Fibroblast of skin of left biceps (primary cell): ENCODE measurements around the gene GSTT2.
"Not testable (repeated sequence)": the region's sequence is repeated elsewhere in the genome, so short reads cannot be mapped to it uniquely, and the experiment has no call there.

Experiments
- DNase-seq, 2 experiments: peaks; one replicate each; pipeline ENCODE4 v3.0.0-alpha.2; 2013; ENCODE audit warnings: low read depth in 2 of 2

The GSTT2 gene

DNA sequence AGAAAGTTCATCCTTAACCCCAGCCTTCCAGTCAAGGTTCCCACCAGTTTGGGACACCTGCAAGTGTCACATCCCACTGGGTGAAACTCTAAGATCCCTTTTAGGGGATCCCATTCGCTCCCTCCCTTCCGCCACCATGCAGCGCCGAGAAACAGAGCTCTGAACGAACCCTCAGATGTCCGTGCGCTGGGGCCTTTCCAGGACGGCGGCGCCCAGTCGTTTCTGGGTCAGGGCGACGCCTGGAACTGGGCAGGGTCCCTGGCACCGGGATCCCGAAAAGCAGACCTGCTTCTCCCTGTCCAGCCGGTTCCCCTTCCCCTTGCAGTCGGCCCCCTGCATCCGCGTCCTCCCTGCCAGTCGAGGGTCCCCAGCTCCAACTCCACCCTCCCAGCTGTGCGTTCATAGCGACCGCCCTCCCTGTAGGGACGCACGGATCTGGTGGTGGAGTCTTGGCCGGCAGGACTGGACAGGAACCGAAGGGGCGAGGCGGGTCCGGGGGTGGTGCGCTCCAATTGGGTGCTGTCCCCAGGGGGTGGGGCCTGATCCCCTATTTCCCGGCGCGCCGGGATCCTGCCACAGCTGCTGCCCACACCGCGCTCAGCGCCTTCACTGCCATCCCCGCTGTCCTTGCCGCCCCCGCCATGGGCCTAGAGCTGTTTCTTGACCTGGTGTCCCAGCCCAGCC lies at the start of gene GSTT2:
GSTT2 (plus strand) TSS at position 578 of the 684 bp plus-strand sequence.
- not testable (repeated sequence) for DNase-seq

DNA sequence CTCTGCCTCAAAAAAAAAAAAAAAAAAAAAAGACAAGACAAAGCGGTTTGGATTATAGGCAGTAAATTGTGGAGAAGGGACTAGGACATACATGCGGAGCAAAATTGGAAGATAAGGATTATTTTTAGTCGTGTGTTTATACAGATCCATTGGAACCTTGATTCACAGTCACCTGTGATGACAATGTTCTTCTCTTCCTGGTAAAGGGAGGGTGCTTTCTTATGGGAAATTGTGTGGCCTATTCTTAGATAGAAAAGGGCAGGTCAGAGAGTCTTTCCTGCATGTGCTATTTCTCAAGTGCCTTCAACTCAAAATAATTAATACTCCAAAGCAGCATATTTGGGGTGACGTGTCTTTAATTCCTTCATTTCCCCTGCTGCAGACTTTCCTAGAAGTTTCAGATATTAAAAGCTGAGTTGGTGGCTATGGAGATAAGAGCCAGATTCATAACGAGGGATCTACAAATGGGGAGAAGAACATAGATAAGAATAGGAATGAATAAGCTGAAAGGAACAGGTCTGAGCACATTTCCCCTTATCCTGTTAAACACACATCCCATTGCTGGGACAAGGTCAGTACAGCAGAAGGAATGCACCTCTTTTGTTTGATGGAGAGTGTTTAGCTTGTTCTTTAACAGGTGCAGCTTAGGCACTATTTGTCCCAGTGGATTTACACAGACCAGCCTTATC lies 41.5 kb upstream of the GSTT2 start:
- DNase-seq, result no peak

DNA sequence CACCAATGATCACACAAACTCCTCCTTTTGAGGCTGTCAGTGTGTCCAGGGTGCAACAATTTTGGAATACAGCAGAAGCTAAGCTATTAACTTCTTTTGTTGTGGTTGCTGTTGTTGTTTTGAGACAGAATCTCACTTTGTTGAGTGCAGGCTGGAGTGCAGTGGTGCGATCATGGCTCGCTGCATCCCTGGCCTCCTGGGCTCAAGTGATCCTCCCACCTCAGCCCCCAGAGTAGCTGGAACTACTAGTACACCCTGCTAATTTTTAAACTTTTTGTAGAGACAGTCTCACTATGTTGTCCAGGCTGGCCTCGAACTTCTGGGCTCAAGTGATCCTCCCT lies 40.9 kb upstream of the GSTT2 start:
- DNase-seq, result no peak

DNA sequence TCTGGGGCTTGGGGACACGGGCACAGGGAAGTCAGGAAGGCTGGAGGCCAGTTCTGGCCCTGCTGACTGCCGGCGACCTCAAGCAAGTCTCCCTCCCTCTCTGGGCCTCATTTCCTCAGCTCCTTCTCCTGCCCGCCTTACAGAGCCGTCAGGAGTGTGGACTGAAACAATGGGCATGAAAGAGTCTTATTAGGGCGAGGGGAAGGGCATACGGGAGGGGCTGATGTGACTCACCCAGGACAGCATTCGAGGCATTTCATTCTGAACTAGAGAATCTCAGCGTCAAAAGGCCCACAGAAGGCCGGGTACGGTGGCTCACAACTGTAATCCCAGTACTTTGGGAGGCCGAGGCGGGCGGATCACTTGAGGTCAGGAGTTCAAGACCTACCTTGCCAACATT lies 39.8 kb upstream of the GSTT2 start:
- DNase-seq, result not testable (repeated sequence)

DNA sequence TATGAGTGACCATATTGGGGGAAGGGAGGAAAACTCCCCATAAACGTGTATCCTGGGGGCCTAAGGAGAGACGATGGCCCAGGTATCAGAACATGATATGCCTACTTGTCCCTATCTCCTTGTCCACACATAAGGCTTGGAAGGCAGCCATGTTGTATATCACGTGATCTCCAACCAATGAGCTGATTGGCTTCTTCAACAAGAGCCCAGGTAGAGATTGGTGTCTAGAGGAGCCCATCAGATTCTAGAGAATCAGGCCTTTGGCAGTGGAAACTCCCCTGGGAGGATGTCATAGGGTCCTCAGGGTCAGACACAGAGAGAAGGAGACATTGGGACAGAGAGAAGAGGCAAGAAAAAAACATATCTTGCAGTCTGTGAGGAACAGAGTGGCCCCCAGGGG lies 32.5 kb upstream of the GSTT2 start:
- not testable (repeated sequence) for DNase-seq

DNA sequence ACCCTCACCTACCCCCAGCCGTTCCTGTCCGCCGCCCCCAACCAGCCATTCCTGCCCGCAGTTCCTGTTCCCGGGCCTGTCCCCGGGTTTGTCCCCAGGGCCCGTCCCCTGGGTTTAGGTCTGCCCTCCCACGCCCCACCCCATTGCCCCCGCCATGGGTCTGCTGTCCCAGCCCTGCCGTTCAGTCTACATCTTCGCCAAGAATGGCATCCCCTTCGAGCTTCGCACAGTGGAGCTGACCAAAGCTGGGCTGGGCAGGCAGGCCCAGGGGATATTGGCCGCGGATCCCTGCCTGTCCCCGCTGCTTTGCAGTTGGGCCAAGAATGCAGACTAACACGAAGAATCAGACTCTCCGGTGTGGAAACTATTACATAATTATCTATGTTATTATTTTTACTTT lies 30.2 kb upstream of the GSTT2 start:
- DNase-seq, result not testable (repeated sequence)

DNA sequence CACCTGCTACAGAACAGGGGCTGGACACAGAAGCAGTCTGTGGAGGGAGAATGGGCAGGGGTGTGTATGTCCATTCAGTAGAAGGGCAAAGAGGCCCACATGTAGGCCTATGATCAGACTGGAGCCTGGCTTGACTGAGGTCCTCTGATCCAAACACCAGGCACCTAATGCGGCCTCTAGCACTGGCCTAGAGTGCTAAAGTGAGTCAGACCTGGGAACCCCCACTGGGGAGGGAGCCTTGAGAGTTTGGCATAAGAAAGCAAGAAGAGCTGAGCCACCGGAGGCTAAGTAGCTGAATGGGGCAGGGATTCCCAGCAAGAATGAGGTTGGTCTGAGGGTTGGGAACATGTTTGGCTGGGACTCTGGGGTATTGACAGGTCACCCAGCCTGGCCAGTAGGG lies 28.6 kb upstream of the GSTT2 start:
- DNase-seq, result not testable (repeated sequence)

DNA sequence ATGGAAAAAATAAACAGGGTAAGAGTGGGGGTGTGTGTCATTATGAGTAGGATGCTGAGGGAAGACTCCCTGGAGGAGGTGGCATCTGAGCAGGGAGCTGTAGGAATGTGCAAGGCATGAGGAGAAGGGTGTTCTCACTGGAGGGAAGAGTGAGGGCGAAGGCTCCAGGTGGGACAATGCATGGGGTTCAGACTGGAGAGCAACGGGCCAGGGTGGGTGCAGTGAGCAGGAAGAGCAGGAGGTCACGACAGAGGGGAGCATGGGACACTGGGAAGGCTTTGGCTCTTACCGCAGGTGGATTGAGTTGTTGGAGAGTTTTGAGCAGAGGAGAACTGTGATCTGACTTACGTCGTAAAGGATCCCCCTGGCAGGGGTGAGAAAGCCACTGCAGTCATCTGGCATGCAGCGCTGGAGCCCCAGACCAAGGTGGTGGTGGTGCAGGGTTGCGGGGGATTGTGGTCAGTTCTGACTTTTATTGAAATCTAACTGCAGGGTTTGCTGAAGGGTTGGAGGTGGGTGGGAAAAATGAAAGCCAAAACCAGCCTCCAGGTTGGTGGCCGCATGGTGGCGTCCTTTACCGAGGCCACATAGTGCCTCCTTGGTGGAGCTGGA lies 27.0 kb upstream of the GSTT2 start:
- not testable (repeated sequence) for DNase-seq

DNA sequence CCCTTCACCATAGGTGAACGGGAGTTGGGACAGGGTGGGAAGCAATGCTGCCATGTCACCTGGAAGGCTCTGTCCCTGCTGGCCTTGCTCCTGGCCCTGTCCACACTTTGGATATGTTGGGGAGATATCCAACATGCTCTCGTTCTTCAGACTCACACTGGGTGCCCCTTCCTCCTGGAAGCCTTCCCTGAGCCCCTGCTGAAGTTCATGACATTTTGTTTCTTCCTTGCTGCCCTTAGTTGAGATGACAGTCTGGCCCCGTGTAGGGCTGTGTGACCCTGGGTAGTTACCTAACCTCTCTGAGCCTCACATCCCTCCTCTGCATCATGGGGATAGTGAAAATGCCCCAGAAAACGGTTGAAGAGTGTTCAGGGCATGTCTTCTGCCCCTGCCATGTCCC lies 26.4 kb upstream of the GSTT2 start:
- not testable (repeated sequence) for DNase-seq

DNA sequence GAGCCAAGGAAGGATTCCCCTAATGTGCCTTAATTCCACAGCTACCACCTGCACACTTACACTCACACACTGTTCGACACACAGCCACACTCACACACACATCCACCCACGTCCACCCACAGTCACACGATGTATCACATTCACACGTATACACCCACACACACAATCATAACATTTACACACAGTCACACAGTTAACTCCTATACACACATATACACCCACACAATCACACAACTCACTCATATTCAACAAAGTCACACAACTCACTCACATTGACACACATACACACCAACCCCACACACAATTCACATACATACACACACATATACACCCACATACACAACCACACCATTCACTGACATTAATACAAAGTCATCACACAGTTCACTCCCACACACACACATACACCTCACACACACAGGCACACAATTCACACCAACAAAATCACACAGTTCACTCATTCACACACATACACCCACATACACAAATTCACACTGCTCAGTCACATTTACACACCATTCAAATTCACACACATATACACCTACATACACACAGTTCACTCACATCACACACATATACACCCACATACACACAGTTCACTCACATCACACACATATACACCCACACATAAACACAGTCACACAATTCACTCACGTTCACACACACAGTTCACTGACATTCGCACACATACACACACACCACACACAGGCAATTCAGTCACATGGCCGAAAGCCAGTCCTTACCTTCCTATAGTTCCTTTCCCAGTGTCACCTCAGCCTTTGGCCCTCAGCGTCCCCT lies 25.5 kb upstream of the GSTT2 start:
- not testable (repeated sequence) for DNase-seq

DNA sequence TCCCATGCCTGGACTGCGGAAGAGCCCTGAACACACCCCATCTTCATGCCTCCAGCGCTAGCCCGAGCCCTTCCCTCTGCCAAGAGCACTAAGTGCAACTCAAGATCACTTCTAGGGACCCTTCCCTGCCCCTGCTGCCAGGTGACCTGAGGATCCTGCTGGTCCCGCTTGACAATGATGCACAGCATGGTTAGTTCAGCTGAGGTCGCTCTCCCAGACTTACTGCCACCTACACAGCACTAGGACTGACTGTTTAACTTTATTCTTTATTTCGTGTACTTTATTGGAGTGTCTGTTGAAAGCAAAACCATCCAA lies 25.0 kb upstream of the GSTT2 start:
- not testable (repeated sequence) for DNase-seq

DNA sequence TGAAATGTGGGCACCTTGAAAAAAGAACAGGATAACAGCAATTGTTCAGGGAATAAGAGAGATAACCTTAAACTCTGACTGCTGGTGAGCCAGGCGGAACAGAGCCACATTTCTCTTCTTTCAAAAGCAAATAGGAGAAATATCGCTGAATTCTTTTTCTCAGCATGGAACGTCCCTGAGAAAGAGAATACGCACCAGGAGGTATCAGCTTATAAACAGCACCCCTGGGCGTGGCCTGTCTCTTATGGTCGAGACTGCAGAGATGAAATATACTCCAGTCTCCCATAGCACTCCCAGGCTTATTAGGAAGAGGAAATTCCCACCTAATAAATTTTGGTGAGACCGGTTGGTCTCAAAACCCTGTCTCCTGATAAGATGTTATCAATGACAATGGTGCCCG lies 24.0 kb upstream of the GSTT2 start:
- not testable (repeated sequence) for DNase-seq

DNA sequence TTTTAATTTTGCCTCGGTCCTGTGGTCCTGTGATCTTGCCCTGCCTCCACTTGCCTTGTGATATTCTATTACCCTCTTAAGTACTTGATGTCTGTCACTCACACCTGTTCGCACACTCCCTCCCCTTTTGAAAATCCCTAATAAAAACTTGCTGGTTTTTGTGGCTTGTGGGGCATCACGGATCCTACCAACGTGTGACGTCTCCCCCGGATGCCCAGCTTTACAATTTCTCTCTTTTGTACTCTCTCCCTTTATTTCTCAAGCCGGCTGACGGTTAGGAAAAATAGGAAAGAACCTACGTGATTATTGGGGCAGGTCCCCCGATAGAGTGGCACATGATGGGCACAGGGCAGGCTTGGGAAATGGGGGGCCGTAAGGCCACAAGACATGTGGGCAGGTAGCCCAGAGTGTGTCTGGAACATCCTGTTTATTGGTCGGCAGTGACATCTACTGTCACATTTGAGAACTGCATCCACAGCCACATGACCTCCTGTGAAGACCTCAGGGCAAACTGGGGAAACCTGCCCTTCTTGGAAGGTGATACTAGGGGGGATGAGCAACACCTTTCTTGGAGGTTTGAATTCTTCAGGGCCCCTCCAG lies 23.5 kb upstream of the GSTT2 start:
- peak; percentile 7 to 12 for DNase-seq

DNA sequence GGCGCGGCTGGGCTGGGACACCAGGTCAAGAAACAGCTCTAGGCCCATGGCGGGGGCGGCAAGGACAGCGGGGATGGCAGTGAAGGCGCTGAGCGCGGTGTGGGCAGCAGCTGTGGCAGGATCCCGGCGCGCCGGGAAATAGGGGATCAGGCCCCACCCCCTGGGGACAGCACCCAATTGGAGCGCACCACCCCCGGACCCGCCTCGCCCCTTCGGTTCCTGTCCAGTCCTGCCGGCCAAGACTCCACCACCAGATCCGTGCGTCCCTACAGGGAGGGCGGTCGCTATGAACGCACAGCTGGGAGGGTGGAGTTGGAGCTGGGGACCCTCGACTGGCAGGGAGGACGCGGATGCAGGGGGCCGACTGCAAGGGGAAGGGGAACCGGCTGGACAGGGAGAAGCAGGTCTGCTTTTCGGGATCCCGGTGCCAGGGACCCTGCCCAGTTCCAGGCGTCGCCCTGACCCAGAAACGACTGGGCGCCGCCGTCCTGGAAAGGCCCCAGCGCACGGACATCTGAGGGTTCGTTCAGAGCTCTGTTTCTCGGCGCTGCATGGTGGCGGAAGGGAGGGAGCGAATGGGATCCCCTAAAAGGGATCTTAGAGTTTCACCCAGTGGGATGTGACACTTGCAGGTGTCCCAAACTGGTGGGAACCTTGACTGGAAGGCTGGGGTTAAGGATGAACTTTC lies 18.7 kb upstream of the GSTT2 start, which contains the start of gene GSTT2B:
GSTT2B (minus strand) TSS at position 112 of the 688 bp plus-strand sequence; CDS start at position 48, 64 bp downstream.
- DNase-seq, result not testable (repeated sequence)

DNA sequence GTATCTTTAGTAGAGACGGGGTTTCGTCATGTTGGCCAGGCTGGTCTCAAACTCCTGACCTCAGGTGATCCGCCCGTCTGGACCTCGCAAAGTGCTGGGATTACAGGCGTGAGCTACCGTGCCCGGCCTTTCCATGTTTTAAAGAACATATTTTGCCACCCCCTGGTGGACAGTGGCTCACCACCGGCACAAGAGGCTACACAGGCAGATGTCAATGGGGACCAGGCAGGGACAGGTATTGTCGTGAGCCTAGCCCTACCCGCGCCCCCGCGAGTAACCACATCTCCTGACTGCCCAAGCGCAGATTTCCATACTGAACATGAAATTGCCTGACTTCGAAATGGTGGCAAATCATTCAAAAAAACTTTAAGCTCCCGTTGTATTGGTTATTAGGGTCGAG lies 13.8 kb upstream of the GSTT2 start:
- not testable (repeated sequence) for DNase-seq

DNA sequence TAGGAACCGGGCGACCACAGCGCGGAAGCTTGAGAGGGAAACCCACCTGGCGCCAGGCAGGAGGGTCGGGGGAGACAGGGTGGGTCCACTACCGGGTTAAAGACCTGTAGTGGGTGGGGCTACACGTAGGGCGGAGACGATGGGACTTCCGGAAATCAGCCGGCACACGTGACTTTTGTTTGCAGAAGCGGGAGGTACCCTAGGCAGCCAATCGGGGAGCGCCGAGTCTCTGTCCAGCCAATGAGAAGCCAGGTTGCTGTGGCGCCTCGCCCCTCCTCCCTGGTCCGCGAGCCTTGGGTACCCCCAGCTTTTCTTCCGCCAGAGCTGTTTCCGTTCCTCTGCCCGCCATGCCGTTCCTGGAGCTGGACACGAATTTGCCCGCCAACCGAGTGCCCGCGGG lies 13.4 kb upstream of the GSTT2 start, which contains the start of gene DDTL:
DDTL (plus strand) TSS at position 321 of the 400 bp plus-strand sequence; CDS start at position 348, 27 bp downstream.
- not testable (repeated sequence) for DNase-seq

DNA sequence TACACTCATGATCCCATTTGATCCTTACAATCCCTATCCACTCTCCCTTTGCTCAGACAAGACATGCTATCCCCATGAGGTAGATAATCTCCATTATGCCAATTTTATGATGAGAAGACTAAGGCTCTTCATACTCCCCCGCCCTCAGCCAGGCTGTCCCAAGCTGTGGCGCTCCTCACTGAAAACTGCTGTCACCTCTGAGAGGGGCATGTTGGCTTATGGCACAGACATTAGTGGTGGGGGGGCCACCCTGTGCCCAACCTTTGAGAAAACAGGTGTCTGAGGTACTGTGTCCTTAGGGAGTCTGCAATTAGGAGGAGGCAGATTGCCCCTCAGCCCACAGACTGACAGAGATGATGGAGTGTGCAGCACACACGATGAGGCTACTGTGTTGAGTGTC lies 10.9 kb upstream of the GSTT2 start:
- no peak for DNase-seq

DNA sequence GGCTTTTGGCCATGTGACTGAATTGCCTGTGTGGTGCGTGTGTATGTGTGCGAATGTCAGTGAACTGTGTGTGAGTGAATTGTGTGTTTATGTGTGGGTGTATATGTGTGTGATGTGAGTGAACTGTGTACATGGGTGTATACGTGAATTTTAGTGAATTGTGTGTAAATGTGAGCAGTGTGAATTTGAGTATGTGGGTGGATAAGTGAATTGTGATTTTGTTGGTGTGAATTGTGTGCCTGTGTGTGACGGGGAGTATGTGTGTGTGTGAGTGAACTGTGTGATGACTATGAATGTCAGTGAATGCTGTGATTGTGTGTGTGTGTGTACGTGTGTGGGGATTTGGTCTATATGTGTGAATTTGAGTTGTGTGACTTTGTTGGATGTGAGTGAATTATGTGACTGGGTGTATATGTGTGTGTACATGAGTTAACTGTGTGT lies 9.7 kb upstream of the GSTT2 start:
- no peak for DNase-seq

DNA sequence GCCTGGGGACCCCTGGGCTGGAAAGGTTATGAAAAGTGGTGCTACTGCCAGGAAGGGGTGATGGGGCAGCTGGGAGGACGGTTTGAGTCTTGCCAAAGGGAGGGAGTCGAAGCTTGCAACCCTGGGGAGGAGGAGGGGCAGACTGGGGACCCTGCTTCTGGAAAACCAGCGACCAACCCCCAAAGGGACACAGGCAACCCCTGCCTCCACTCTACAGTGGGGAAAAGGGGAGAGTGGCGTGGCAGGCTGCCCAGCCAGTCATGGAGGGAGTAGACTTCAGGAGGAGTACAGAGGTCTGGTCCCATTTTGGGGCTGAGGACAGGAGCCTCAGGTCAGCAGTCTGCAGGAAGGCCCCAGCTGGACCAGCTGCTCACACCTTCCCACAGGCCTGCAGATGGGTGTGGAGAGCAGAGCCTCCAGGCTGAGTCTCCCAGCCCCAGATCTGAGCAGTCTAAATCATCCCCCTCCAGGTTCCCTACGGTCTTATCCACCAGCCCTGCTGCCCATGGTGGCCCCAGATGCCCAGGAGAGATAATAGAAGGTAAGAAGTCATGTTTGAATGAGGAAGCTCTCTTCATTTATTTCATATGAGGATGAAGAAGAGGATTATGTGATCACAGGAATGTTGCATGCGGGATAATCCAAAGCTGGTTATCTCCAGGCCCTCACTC lies 9.0 kb upstream of the GSTT2 start:
- DNase-seq, result no peak

DNA sequence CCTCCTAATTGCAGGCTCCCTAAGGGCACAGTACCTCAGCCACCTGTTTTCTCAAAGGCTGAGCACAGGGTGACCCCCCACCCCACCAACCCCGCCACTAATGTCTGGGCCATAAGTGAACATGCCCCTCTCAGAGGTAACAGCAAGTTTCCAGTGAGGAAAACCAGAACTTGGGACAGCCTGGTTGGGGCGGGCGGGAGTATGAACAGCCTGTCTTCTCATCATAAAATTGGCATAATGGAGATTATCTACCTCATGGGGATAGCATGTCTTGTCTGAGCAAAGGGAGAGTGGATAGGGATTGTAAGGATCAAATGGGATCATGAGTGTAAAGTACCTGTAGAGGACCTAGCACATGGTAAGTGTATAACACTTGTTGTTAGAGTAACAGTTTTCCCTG lies 8.0 kb upstream of the GSTT2 start:
- not testable (repeated sequence) for DNase-seq
